Kidney (tissue), 14 donors: ENCODE results near the gene UBE2G2. TPM values are rescaled to one million over a fixed set of nuclear protein-coding genes. Genes with fewer than 3 reads are reported as not detected.

Experiments
- DNase-seq, 5 donors: peaks; one replicate each; pipeline ENCODE4 v3.0.0-alpha.2; 2013 to 2020
- FAIRE-seq: peaks from 2 replicates; lab custom pipeline; 2012; peaks lifted over from hg19 to GRCh38; lab: Jason Lieb, UNC
- H3K27ac ChIP-seq, 2 donors: one replicate each; pipeline ENCODE4 v1.7.0; 2013; ENCODE audit warnings: low read depth in 2 of 2, low read length in 2 of 2, inconsistent platforms in 1 of 2
- H3K27me3 ChIP-seq: one replicate; pipeline ENCODE4 v1.7.1; 2013; ENCODE audit warnings: low read length, inconsistent platforms; ENCODE audit not compliant: control insufficient read depth, insufficient read depth
- H3K36me3 ChIP-seq, 3 donors: one replicate each; pipeline versions ENCODE4 v1.7.0 to v1.7.1; 2013; ENCODE audit warnings: low read length in 3 of 3, control low read depth in 1 of 3, inconsistent platforms in 1 of 3; ENCODE audit not compliant: insufficient read depth in 3 of 3, control insufficient read depth in 2 of 3
- H3K4me1 ChIP-seq, 3 donors: one replicate each; pipeline versions ENCODE4 v1.7.0 to v1.7.1; 2013; ENCODE audit warnings: low read length in 3 of 3, inconsistent platforms in 1 of 3, low read depth in 1 of 3; ENCODE audit not compliant: control insufficient read depth in 2 of 3, insufficient read depth in 2 of 3
- H3K4me3 ChIP-seq, 3 donors: one replicate each; pipeline versions ENCODE4 v1.7.0 to v1.8.1; 2013; ENCODE audit warnings: low read length in 3 of 3, control low read depth in 1 of 3, inconsistent platforms in 1 of 3
- H3K9ac ChIP-seq, 3 donors: one replicate each; pipeline versions ENCODE4 v1.7.0 to v1.7.1; 2013; ENCODE audit warnings: low read length in 3 of 3, control low read depth in 1 of 3, inconsistent platforms in 1 of 3
- H3K9me3 ChIP-seq, 3 donors: one replicate each; pipeline versions ENCODE4 v1.7.0 to v1.7.1; 2013; ENCODE audit warnings: low read length in 3 of 3, control low read depth in 1 of 3, inconsistent platforms in 1 of 3; ENCODE audit not compliant: control insufficient read depth in 2 of 3, insufficient read depth in 1 of 3
- CTCF ChIP-seq: IDR thresholded peaks from 3 replicates; pipeline ENCODE4 v1.5.1; 2012; ENCODE audit warnings: mild to moderate bottlenecking, moderate library complexity, borderline replicate concordance; ENCODE audit not compliant: insufficient read depth; ENCODE audit errors: extremely low read depth
- intact Hi-C: fragments of 100-400 bp; cut with DNase I; formaldehyde crosslinking; loops from one replicate; pipeline ENCODE4 v1.11.1; 2022
- polyA plus RNA-seq: library from polyadenylated mRNA; stranded (reverse); fragments of 350-450 nt; fragmentation: Illumina TruSeq; extraction: RNeasy Lipid Tissue Mini Kit (QIAGEN cat#74804); gene quantifications from one replicate; pipeline ENCODE4 v1.2.3, GENCODE V29; 2014; ENCODE audit warnings: low read depth, low replicate concordance; ENCODE audit not compliant: insufficient read depth
- total RNA-seq: library from RNA; stranded (reverse); fragmentation: NEBNext Ultra II Directional; extraction: Animal tissue kit (Norgen Biotek cat#: 25700); gene quantifications from one replicate; pipeline ENCODE4 v1.2.1, GENCODE V29; 2021
- donor health status: control.
- donor health status: control.
- donor health status: control.
- donor health status: control.
- donor health status: control.
- donor health status: DM: yes; HTN: yes; CAD: no.
- donor health status: Normal renal cell carcinoma (clear cell type).

UBE2G2 gene
- total and polyA plus RNA-seq, 2 donors from 2014 or later, result 39.4 to 86.0 TPM

GRCh38 chr21:44784810-44785209 lies 16.8 kb downstream of the UBE2G2 start:
- no peak for FAIRE-seq

GRCh38 chr21:44783020-44783696 lies 18.5 kb downstream of the UBE2G2 start:
- DNase-seq (no peak), FAIRE-seq (no peak)
- Histone ChIP-seq H3K27me3 (no peaks in the 10 kb centered on the region), H3K4me1 (no peaks in the 10 kb centered on the region), H3K9ac (no peak overlapping the region), H3K27ac (no peak overlapping the region), H3K4me3 (no peak overlapping the region), H3K36me3 (no peaks in the 10 kb centered on the region), H3K9me3 (no peaks in the 10 kb centered on the region)
- no peak for TF ChIP-seq CTCF
- intact Hi-C loops, result no loop called here

More at GRCh38 chr21:44784810-44785209, 16.8 kb downstream of the UBE2G2 start:
- Histone ChIP-seq H3K9me3 (no peaks in the 10 kb centered on the region), H3K36me3 (no peaks in the 10 kb centered on the region), H3K9ac (no peak overlapping the region), H3K4me3 (no peak overlapping the region), H3K27me3 (no peaks in the 10 kb centered on the region), H3K27ac (no peak overlapping the region), H3K4me1 (no peaks in the 10 kb centered on the region)
- intact Hi-C loops, result no loop called here
- DNase-seq, result no peak
- no peak for TF ChIP-seq CTCF

- no peaks in the 10 kb centered on the region for H3K27me3 ChIP-seq
- no peaks in the 10 kb centered on the region for H3K4me1 ChIP-seq
- H3K9ac ChIP-seq, result no peak overlapping the region
- no peak overlapping the region for H3K27ac ChIP-seq
- DNase-seq (no peak), FAIRE-seq (no peak)
- intact Hi-C loops, result no loop called here
- H3K9me3 ChIP-seq, result no peaks in the 10 kb centered on the region
- no peak for TF ChIP-seq CTCF
- H3K36me3 ChIP-seq, result peaks cover 0 to 7% (median 2%) of the 10 kb centered on the region in 3 donors
- H3K4me3 ChIP-seq, result no peak overlapping the region
Observed at GRCh38 chr21:44780767-44781459, 20.7 kb downstream of the UBE2G2 start.
